ENCODE results near the gene TSKU. TPM values are rescaled to one million over a fixed set of nuclear protein-coding genes. Genes with fewer than 3 reads are reported as not detected.

TSKU gene
- total RNA-seq, 1 donor from 2014 or later, result 29.9 TPM

DNA sequence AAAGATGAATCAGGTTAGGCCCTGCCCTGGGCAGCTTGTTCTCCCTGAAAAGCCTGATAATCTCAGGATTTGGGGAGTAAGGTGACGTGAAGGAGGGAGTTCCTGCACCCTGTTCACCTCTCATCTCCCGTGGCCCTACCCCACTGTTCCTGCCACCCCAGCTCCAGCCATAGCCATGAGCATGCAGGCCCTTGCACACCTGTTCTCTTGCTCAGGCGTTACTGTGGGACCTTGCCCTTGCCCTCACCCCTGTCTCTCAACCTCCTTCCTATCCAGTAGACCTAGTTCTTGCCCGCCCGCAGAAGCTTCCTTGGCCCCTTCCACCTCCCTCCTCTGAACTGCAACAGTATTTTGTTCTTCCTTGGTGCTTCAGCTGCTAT, 15.0 kb downstream of the TSKU start:
- Mint-ChIP-seq H3K9me3 (ENCODE audit: unreplicated experiment) (no peaks in the 10 kb centered on the region), H3K4me3 (ENCODE audit: unreplicated experiment) (no peak overlapping the region), H3K27ac (ENCODE audit: unreplicated experiment) (no peak overlapping the region), H3K27me3 (ENCODE audit: unreplicated experiment) (peaks cover 6% of the 10 kb centered on the region), H3K4me1 (ENCODE audit: unreplicated experiment) (no peaks in the 10 kb centered on the region), H3K36me3 (ENCODE audit: low read depth, unreplicated experiment) (peaks cover 3% of the 10 kb centered on the region)
- DNase-seq (ENCODE audit: low spot score), result no peak
- TF ChIP-seq, protein P1, sequence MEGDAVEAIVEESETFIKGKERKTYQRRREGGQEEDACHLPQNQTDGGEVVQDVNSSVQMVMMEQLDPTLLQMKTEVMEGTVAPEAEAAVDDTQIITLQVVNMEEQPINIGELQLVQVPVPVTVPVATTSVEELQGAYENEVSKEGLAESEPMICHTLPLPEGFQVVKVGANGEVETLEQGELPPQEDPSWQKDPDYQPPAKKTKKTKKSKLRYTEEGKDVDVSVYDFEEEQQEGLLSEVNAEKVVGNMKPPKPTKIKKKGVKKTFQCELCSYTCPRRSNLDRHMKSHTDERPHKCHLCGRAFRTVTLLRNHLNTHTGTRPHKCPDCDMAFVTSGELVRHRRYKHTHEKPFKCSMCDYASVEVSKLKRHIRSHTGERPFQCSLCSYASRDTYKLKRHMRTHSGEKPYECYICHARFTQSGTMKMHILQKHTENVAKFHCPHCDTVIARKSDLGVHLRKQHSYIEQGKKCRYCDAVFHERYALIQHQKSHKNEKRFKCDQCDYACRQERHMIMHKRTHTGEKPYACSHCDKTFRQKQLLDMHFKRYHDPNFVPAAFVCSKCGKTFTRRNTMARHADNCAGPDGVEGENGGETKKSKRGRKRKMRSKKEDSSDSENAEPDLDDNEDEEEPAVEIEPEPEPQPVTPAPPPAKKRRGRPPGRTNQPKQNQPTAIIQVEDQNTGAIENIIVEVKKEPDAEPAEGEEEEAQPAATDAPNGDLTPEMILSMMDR (IDR thresholded peaks at IDR 0.05; ENCODE audit: unreplicated experiment), result no peak

GRCh38 chr11:76798671-76799065, 15.5 kb downstream of the TSKU start:
- Mint-ChIP-seq H3K4me3 (ENCODE audit: unreplicated experiment) (no peak overlapping the region), H3K9me3 (ENCODE audit: unreplicated experiment) (no peaks in the 10 kb centered on the region), H3K27ac (ENCODE audit: unreplicated experiment) (no peak overlapping the region), H3K36me3 (ENCODE audit: low read depth, unreplicated experiment) (peaks cover 3% of the 10 kb centered on the region), H3K4me1 (ENCODE audit: unreplicated experiment) (no peaks in the 10 kb centered on the region), H3K27me3 (ENCODE audit: unreplicated experiment) (peaks cover 6% of the 10 kb centered on the region)
- no peak for DNase-seq (ENCODE audit: low spot score)
- TF ChIP-seq, protein P1 (IDR thresholded peaks at IDR 0.05; ENCODE audit: unreplicated experiment), result no peak

GRCh38 chr11:76799066-76799804, 16.1 kb downstream of the TSKU start:
- peaks cover 6% of the 10 kb centered on the region for H3K27me3 Mint-ChIP-seq (ENCODE audit: unreplicated experiment)
- no peaks in the 10 kb centered on the region for H3K4me1 Mint-ChIP-seq (ENCODE audit: unreplicated experiment)
- no peak overlapping the region for H3K4me3 Mint-ChIP-seq (ENCODE audit: unreplicated experiment)
- peaks cover 3% of the 10 kb centered on the region for H3K36me3 Mint-ChIP-seq (ENCODE audit: low read depth, unreplicated experiment)
- TF ChIP-seq, protein P1 (IDR thresholded peaks at IDR 0.05; ENCODE audit: unreplicated experiment), result peak; percentile 95
- DNase-seq (ENCODE audit: low spot score), result peak; percentile 92
- H3K9me3 Mint-ChIP-seq (ENCODE audit: unreplicated experiment), result no peaks in the 10 kb centered on the region
- H3K27ac Mint-ChIP-seq (ENCODE audit: unreplicated experiment), result no peak overlapping the region

DNA sequence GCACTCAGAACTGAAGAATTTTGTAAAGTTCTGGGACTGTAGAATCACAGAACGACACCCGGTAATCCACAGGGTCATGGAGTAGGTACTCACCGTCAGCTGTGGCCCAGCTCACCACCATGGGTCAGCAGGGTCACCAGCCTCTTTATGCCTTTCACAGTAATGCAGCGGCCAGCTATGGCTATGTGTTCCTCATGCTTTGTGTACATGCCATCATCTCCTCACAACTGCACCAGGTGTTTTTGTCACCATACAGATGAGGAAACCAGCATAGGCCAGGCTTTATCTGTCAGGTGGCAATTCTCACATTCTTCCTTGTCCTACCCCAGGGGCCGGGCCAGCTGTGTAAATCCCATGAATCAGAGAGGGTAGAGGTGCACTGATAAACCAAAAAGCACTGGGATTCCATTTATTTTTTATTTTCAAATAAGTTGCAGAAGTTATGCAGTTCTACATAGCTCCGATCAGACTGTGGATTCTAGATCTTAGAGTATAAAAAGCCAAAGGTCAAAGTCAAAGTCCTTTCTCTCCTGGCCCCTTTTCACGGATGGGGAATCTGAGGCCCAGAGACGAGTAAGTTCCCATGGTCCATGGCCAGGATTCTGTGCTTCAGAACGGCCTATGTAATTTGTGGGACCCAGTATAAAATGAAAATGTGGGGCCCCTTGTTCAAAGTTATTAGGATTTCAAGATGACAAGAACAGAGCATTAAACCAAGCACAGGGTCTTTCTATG, 17.5 kb downstream of the TSKU start:
- TF ChIP-seq, protein P1 (IDR thresholded peaks at IDR 0.05; ENCODE audit: unreplicated experiment), result no peak
- H3K9me3 Mint-ChIP-seq (ENCODE audit: unreplicated experiment), result no peaks in the 10 kb centered on the region
- H3K36me3 Mint-ChIP-seq (ENCODE audit: low read depth, unreplicated experiment), result peaks cover 3% of the 10 kb centered on the region
- no peak overlapping the region for H3K27ac Mint-ChIP-seq (ENCODE audit: unreplicated experiment)
- H3K4me1 Mint-ChIP-seq (ENCODE audit: unreplicated experiment), result peaks cover 2% of the 10 kb centered on the region
- H3K4me3 Mint-ChIP-seq (ENCODE audit: unreplicated experiment), result no peak overlapping the region
- H3K27me3 Mint-ChIP-seq (ENCODE audit: unreplicated experiment), result peaks cover 7% of the 10 kb centered on the region
- DNase-seq (ENCODE audit: low spot score), result no peak

- H3K4me3 Mint-ChIP-seq (ENCODE audit: unreplicated experiment), result no peak overlapping the region
- H3K27ac Mint-ChIP-seq (ENCODE audit: unreplicated experiment), result no peak overlapping the region
- peaks cover 6% of the 10 kb centered on the region for H3K4me1 Mint-ChIP-seq (ENCODE audit: unreplicated experiment)
- TF ChIP-seq, protein P1 (IDR thresholded peaks at IDR 0.05; ENCODE audit: unreplicated experiment), result no peak
- no peaks in the 10 kb centered on the region for H3K9me3 Mint-ChIP-seq (ENCODE audit: unreplicated experiment)
- peaks cover 7% of the 10 kb centered on the region for H3K27me3 Mint-ChIP-seq (ENCODE audit: unreplicated experiment)
- DNase-seq (ENCODE audit: low spot score), result no peak
- no peaks in the 10 kb centered on the region for H3K36me3 Mint-ChIP-seq (ENCODE audit: low read depth, unreplicated experiment)
Observed at GRCh38 chr11:76801225-76801624, 18.1 kb downstream of the TSKU start.

Measured in endothelial cell (in vitro differentiated cells).